Activated naive CD4-positive, alpha-beta T cell treated with anti-CD3 and anti-CD28 coated beads, Interleukin-2, amount 50 U/mL, for 24 hours (primary cell): ENCODE results near the gene SV2B.
A peak's percentile ranks its signal among the peaks of the same experiment; 100 is the strongest.

Experiments used
- H3K27ac Mint-ChIP-seq: one replicate; pipeline ENCODE4 v1.8.0; 2021; ENCODE audit warnings: mild to moderate bottlenecking, mixed read lengths
- H3K27me3 Mint-ChIP-seq: one replicate; pipeline ENCODE4 v1.8.0; 2021; ENCODE audit warnings: mixed read lengths
- H3K36me3 Mint-ChIP-seq: one replicate; pipeline ENCODE4 v1.8.0; 2021; ENCODE audit warnings: mixed read lengths
- H3K4me1 Mint-ChIP-seq: one replicate; pipeline ENCODE4 v1.8.0; 2021; ENCODE audit warnings: mixed read lengths
- H3K4me3 Mint-ChIP-seq: one replicate; pipeline ENCODE4 v1.8.0; 2021; ENCODE audit warnings: mild to moderate bottlenecking, mixed read lengths
- H3K9me3 Mint-ChIP-seq: one replicate; pipeline ENCODE4 v1.8.0; 2021; ENCODE audit warnings: mixed read lengths

Gene SV2B

GRCh38 chr15:91270747-91271146 lies 170.7 kb downstream of the SV2B start:
- peaks cover 15% of the 10 kb centered on the region for H3K27me3 Mint-ChIP-seq
- H3K4me3 Mint-ChIP-seq: no peak overlapping the region
- H3K27ac Mint-ChIP-seq: no peak overlapping the region
- H3K36me3 Mint-ChIP-seq: no peaks in the 10 kb centered on the region
- H3K9me3 Mint-ChIP-seq: no peaks in the 10 kb centered on the region
- H3K4me1 Mint-ChIP-seq: peaks cover 5% of the 10 kb centered on the region

DNA sequence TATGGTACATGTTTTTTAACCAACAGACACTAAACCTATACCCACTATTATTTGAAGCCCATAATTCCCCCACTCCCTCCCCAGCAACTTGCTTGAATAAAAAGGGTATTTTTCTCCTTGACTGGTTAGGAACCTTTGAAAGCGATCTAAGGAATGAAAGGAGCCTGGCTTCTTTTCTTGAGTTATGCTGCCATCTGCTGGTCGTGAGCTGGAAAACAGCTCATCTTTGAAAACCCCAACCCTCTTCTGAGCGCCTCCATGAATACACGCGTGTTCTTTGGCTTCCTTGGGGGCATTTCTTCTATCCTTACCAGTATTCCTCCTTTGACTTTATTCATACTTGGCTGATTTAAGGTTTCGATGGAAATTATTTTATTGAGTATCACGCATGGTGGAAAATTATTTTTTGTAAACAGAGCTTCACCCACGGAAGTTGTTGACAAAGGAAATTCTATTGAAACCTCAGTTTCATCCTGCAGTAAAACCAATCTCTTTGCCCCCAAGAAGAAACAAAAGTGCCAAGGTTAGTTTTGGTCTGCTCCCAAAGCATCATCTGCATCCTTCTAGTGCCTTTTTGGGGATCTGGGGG lies 171.6 kb downstream of the SV2B start:
- Mint-ChIP-seq H3K36me3 (peaks cover 4% of the 10 kb centered on the region), H3K4me1 (peaks cover 5% of the 10 kb centered on the region), H3K4me3 (peak overlapping the region; percentile 40), H3K9me3 (no peaks in the 10 kb centered on the region), H3K27me3 (peaks cover 19% of the 10 kb centered on the region), H3K27ac (peak overlapping the region; percentile 38)

- Mint-ChIP-seq H3K9me3 (no peaks in the 10 kb centered on the region), H3K4me3 (no peak overlapping the region), H3K36me3 (peaks cover 4% of the 10 kb centered on the region), H3K27ac (no peak overlapping the region), H3K4me1 (peaks cover 5% of the 10 kb centered on the region), H3K27me3 (peaks cover 5% of the 10 kb centered on the region)
Measured at GRCh38 chr15:91275844-91276243, 175.8 kb downstream of the SV2B start.

- Mint-ChIP-seq H3K27ac (no peak overlapping the region), H3K4me1 (no peaks in the 10 kb centered on the region), H3K4me3 (no peak overlapping the region), H3K27me3 (peaks cover 7% of the 10 kb centered on the region), H3K9me3 (no peaks in the 10 kb centered on the region), H3K36me3 (peaks cover 4% of the 10 kb centered on the region)
Measured at GRCh38 chr15:91278951-91279350, 178.9 kb downstream of the SV2B start.

DNA sequence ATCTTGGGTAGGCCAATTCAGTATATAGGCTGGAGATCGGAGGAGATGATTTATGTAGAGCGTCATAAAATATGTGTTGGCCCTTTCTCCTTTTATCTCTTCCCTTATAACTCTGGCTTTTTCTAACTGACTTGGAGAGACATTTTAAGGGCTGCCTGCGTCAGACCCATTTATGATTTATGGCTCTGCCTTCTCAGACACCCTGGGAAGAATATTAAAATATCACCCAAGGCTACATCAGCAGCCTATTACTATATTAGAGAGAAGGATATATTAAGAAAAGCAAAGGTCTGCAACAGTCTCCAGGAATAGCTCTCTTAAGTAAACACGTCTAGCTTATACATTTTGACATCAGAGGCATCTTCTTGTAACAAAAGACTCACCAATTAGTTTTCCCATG lies 179.4 kb downstream of the SV2B start:
- peaks cover 7% of the 10 kb centered on the region for H3K27me3 Mint-ChIP-seq
- H3K27ac Mint-ChIP-seq: peak overlapping the region; percentile 4
- H3K4me1 Mint-ChIP-seq: no peaks in the 10 kb centered on the region
- no peak overlapping the region for H3K4me3 Mint-ChIP-seq
- H3K36me3 Mint-ChIP-seq: peaks cover 4% of the 10 kb centered on the region
- H3K9me3 Mint-ChIP-seq: no peaks in the 10 kb centered on the region

- H3K27ac Mint-ChIP-seq: no peak overlapping the region
Measured at GRCh38 chr15:91281947-91282346, 181.9 kb downstream of the SV2B start.

DNA sequence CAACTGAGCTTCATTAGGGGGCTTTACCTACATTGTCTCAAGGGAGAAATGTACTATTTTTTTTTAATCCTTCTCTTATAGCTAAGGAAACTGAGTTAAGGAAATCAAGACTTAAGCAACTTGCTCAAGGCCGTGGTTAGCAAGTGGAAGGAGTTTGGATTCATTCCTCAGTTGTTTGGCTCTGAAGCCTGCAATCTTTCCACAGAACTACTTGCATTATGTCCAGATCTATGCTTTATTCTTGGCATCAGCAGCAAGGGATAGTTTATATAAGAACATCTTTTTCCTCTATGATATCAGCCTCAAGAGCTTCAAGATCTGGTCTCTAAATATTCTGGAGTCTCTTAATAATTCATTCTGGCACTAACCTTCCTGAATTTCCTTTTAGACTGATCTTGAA lies 182.4 kb downstream of the SV2B start:
- Mint-ChIP-seq H3K27ac (no peak overlapping the region), H3K4me1 (no peaks in the 10 kb centered on the region), H3K4me3 (no peak overlapping the region), H3K27me3 (peaks cover 3% of the 10 kb centered on the region), H3K36me3 (no peaks in the 10 kb centered on the region), H3K9me3 (no peaks in the 10 kb centered on the region)

More at GRCh38 chr15:91281947-91282346, 181.9 kb downstream of the SV2B start:
- Mint-ChIP-seq H3K4me3 (no peak overlapping the region), H3K9me3 (no peaks in the 10 kb centered on the region), H3K36me3 (no peaks in the 10 kb centered on the region), H3K27me3 (peaks cover 3% of the 10 kb centered on the region), H3K4me1 (no peaks in the 10 kb centered on the region)

- Mint-ChIP-seq H3K36me3 (no peaks in the 10 kb centered on the region), H3K4me3 (no peak overlapping the region), H3K9me3 (no peaks in the 10 kb centered on the region), H3K27me3 (peaks cover 3% of the 10 kb centered on the region), H3K27ac (no peak overlapping the region), H3K4me1 (no peaks in the 10 kb centered on the region)
Measured at GRCh38 chr15:91283155-91283554, 183.1 kb downstream of the SV2B start.

GRCh38 chr15:91284758-91285466 lies 184.9 kb downstream of the SV2B start:
- H3K4me1 Mint-ChIP-seq: no peaks in the 10 kb centered on the region
- H3K9me3 Mint-ChIP-seq: no peaks in the 10 kb centered on the region
- peaks cover 4% of the 10 kb centered on the region for H3K27me3 Mint-ChIP-seq
- H3K4me3 Mint-ChIP-seq: no peak overlapping the region
- no peaks in the 10 kb centered on the region for H3K36me3 Mint-ChIP-seq
- H3K27ac Mint-ChIP-seq: no peak overlapping the region

GRCh38 chr15:91289324-91289723 lies 189.3 kb downstream of the SV2B start:
- peaks cover 1% of the 10 kb centered on the region for H3K27me3 Mint-ChIP-seq
- no peak overlapping the region for H3K27ac Mint-ChIP-seq
- H3K36me3 Mint-ChIP-seq: no peaks in the 10 kb centered on the region
- no peaks in the 10 kb centered on the region for H3K9me3 Mint-ChIP-seq
- no peak overlapping the region for H3K4me3 Mint-ChIP-seq
- no peaks in the 10 kb centered on the region for H3K4me1 Mint-ChIP-seq

GRCh38 chr15:91290553-91290952 lies 190.5 kb downstream of the SV2B start:
- H3K4me3 Mint-ChIP-seq: no peak overlapping the region
- H3K27me3 Mint-ChIP-seq: peaks cover 1% of the 10 kb centered on the region
- H3K4me1 Mint-ChIP-seq: no peaks in the 10 kb centered on the region
- H3K36me3 Mint-ChIP-seq: no peaks in the 10 kb centered on the region
- no peak overlapping the region for H3K27ac Mint-ChIP-seq
- no peaks in the 10 kb centered on the region for H3K9me3 Mint-ChIP-seq

- H3K4me1 Mint-ChIP-seq: no peaks in the 10 kb centered on the region
- no peak overlapping the region for H3K4me3 Mint-ChIP-seq
- peaks cover 1% of the 10 kb centered on the region for H3K27me3 Mint-ChIP-seq
- H3K36me3 Mint-ChIP-seq: no peaks in the 10 kb centered on the region
- no peak overlapping the region for H3K27ac Mint-ChIP-seq
- H3K9me3 Mint-ChIP-seq: no peaks in the 10 kb centered on the region
Measured at GRCh38 chr15:91291673-91292072, 191.6 kb downstream of the SV2B start.

- H3K27me3 Mint-ChIP-seq: no peaks in the 10 kb centered on the region
- no peaks in the 10 kb centered on the region for H3K9me3 Mint-ChIP-seq
- no peak overlapping the region for H3K4me3 Mint-ChIP-seq
- H3K4me1 Mint-ChIP-seq: no peaks in the 10 kb centered on the region
- no peak overlapping the region for H3K27ac Mint-ChIP-seq
- no peaks in the 10 kb centered on the region for H3K36me3 Mint-ChIP-seq
Measured at GRCh38 chr15:91294344-91294743, 194.3 kb downstream of the SV2B start.

- Mint-ChIP-seq H3K36me3 (no peaks in the 10 kb centered on the region), H3K4me1 (no peaks in the 10 kb centered on the region), H3K9me3 (no peaks in the 10 kb centered on the region), H3K27ac (no peak overlapping the region), H3K4me3 (no peak overlapping the region), H3K27me3 (no peaks in the 10 kb centered on the region)
Measured at GRCh38 chr15:91294795-91295194, 194.7 kb downstream of the SV2B start.

DNA sequence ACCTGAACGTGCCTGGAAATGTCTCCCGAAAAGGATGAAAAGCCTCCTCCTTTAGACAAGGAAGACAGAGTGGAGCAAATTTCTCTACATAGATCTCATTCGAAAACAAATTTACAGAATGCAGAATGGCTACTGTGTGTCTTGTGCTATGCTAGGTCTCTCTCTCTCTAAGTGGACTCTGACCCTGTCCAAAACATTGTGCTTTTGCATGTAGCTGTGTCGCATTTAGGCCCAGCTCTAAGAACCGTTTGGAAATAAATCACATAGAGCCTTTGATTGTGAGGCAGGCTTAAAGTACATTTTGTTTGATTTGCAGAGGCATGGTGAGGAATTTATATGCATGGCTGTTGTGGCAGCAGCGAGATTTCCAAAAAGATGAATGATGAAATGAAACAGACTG lies 198.0 kb downstream of the SV2B start:
- Mint-ChIP-seq H3K9me3 (no peaks in the 10 kb centered on the region), H3K27ac (no peak overlapping the region), H3K27me3 (no peaks in the 10 kb centered on the region), H3K36me3 (no peaks in the 10 kb centered on the region), H3K4me3 (no peak overlapping the region), H3K4me1 (peaks cover 8% of the 10 kb centered on the region)

- no peaks in the 10 kb centered on the region for H3K36me3 Mint-ChIP-seq
- H3K4me3 Mint-ChIP-seq: no peak overlapping the region
- no peak overlapping the region for H3K27ac Mint-ChIP-seq
- H3K27me3 Mint-ChIP-seq: no peaks in the 10 kb centered on the region
- no peaks in the 10 kb centered on the region for H3K9me3 Mint-ChIP-seq
- H3K4me1 Mint-ChIP-seq: peaks cover 51% of the 10 kb centered on the region
Measured at GRCh38 chr15:91302588-91303439, 202.8 kb downstream of the SV2B start.
